MCF 10A (cell line): ENCODE measurements around the gene RIT1. TPM values are rescaled to one million over a fixed set of nuclear protein-coding genes. Genes with fewer than 3 reads are reported as not detected.

Experiments used
- BruUV-seq: library from RNA; stranded (reverse); fragments of 400-500 nt; replicated peaks from 2 replicates; lab custom pipeline; 2021; lab: Mats Ljungman, UMichigan
- CTCF ChIA-PET: fragments of 300-600 bp; sonication (Branson Sonifier 250); formaldehyde crosslinking; extraction: SDS; loops from one replicate; lab custom pipeline; 2021; ENCODE audit warnings: antibody characterized with exemption, inconsistent platforms; lab: Yijun Ruan, JAX
- POLR2A ChIA-PET: fragments of 300-600, 350-650 bp; sonication (Branson Sonifier 250); formaldehyde crosslinking; extraction: SDS; loops from one replicate; lab custom pipeline; 2020; ENCODE audit warnings: antibody characterized with exemption, inconsistent platforms; lab: Yijun Ruan, JAX
- DNase-seq: peaks from one replicate; pipeline ENCODE4 v3.0.0-alpha.2; 2018; ENCODE audit not compliant: unreplicated experiment
- H3K27ac Mint-ChIP-seq: one replicate; pipeline ENCODE4 v1.8.0; 2022; ENCODE audit warnings: mild to moderate bottlenecking, low read depth, mixed read lengths; ENCODE audit not compliant: unreplicated experiment
- H3K27me3 Mint-ChIP-seq: one replicate; pipeline ENCODE4 v1.8.0; 2022; ENCODE audit warnings: mixed read lengths; ENCODE audit not compliant: insufficient read depth, unreplicated experiment
- H3K36me3 Mint-ChIP-seq: one replicate; pipeline ENCODE4 v1.8.0; 2022; ENCODE audit warnings: mild to moderate bottlenecking, moderate library complexity, mixed read lengths; ENCODE audit not compliant: insufficient read depth, unreplicated experiment
- H3K4me1 Mint-ChIP-seq: one replicate; pipeline ENCODE4 v1.8.0; 2022; ENCODE audit warnings: mixed read lengths; ENCODE audit not compliant: insufficient read depth, unreplicated experiment
- H3K4me3 Mint-ChIP-seq: one replicate; pipeline ENCODE4 v1.8.0; 2022; ENCODE audit warnings: mild to moderate bottlenecking, moderate library complexity, mixed read lengths; ENCODE audit not compliant: unreplicated experiment
- H3K9me3 Mint-ChIP-seq: one replicate; pipeline ENCODE4 v1.8.0; 2022; ENCODE audit warnings: mixed read lengths; ENCODE audit not compliant: unreplicated experiment
- CTCF ChIP-seq: fragments of 200-600 bp; IDR thresholded peaks from one replicate; pipeline ENCODE4 v1.8.0; 2022; ENCODE audit warnings: antibody characterized with exemption, mild to moderate bottlenecking; ENCODE audit not compliant: unreplicated experiment
- intact Hi-C: fragments of 100-400 bp; cut with micrococcal nuclease; formaldehyde crosslinking; loops from 2 replicates; pipeline ENCODE4 v1.14.1; 2022
- total RNA-seq: library from RNA; stranded (reverse); gene quantifications from 2 replicates; pipeline ENCODE4 v1.2.3, GENCODE V29; 2022

The RIT1 gene
- total RNA-seq, 1 experiment from 2014 or later, result 36.2 TPM

DNA sequence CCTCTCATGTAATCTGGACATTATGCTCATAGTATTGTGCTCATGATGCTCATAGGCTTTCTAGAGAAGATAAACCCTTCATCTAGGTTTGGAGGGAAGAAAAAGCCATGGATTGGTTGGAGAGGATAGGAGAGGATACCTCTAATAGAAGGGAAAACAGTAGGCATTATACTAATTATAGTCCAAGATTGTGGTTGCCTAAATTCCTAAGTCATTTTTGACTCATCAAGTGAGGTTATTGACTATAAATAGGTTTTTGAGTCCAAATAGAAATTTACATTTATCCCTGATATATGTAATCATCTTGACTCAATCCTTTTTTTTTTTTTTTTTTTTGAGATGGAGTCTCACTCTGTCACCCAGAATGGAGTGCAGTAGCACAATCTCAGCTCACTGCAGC, 46.8 kb downstream of the RIT1 start:
- Mint-ChIP-seq H3K9me3 (no peaks in the 10 kb centered on the region), H3K27ac (no peak overlapping the region), H3K36me3 (no peaks in the 10 kb centered on the region), H3K4me1 (no peaks in the 10 kb centered on the region), H3K27me3 (peaks cover 20% of the 10 kb centered on the region), H3K4me3 (no peak overlapping the region)
- CTCF ChIA-PET, result interaction anchor here (0.6 kb wide), 1 partner anchor 216 kb away, joined by 3 read pairs; no protein-coding TSS in a partner anchor
- DNase-seq, result no peak
- no peak for TF ChIP-seq CTCF
- no TSS peak for BruUV-seq
- POLR2A ChIA-PET, result no interaction called here
- intact Hi-C loops, result no loop called here

GRCh38 chr1:155861896-155862295, 49.3 kb downstream of the RIT1 start:
- CTCF ChIA-PET, result interaction anchor here (0.6 to 0.8 kb wide), 4 partner anchors 43 to 1381 kb away, joined by 3 read pairs; no protein-coding TSS in a partner anchor
- Mint-ChIP-seq H3K9me3 (no peaks in the 10 kb centered on the region), H3K27me3 (peaks cover 20% of the 10 kb centered on the region), H3K36me3 (no peaks in the 10 kb centered on the region), H3K4me3 (no peak overlapping the region), H3K4me1 (peaks cover 5% of the 10 kb centered on the region), H3K27ac (no peak overlapping the region)
- POLR2A ChIA-PET, result interaction anchor here (0.6 to 1.6 kb wide), 4 partner anchors 30 to 1468 kb away, joined by 3 to 5 read pairs (median 4); partner anchors contain the start of gene KHDC4
- intact Hi-C loops, result no loop called here
- no peak for TF ChIP-seq CTCF
- no peak for DNase-seq
- no TSS peak for BruUV-seq

GRCh38 chr1:155860970-155861510, 50.1 kb downstream of the RIT1 start:
- Mint-ChIP-seq H3K9me3 (no peaks in the 10 kb centered on the region), H3K4me3 (no peak overlapping the region), H3K27me3 (peaks cover 20% of the 10 kb centered on the region), H3K36me3 (no peaks in the 10 kb centered on the region), H3K4me1 (peaks cover 10% of the 10 kb centered on the region), H3K27ac (no peak overlapping the region)
- TF ChIP-seq CTCF, result no peak
- intact Hi-C loops, result no loop called here
- no peak for DNase-seq
- BruUV-seq, result no TSS peak
- ChIA-PET CTCF (interaction anchor here (0.7 kb wide), 2 partner anchors 44 to 343 kb away, joined by 3 read pairs; no protein-coding TSS in a partner anchor), POLR2A (interaction anchor here (0.5 to 1.6 kb wide), 3 partner anchors 31 to 74 kb away, joined by 3 to 5 read pairs (median 5); no protein-coding TSS in a partner anchor)
